Epithelial cell of prostate (primary cell): ENCODE data around the gene VOPP1.

Experiments
- DNase-seq: peaks from one replicate; pipeline ENCODE4 v3.0.0-alpha.2; 2011; ENCODE audit warnings: low read depth, low spot score
- H3K27ac ChIP-seq: fragments of 450-650 bp; 2 replicates; pipeline ENCODE4 v1.5.1; 2017; ENCODE audit warnings: mild to moderate bottlenecking

VOPP1 gene

DNA sequence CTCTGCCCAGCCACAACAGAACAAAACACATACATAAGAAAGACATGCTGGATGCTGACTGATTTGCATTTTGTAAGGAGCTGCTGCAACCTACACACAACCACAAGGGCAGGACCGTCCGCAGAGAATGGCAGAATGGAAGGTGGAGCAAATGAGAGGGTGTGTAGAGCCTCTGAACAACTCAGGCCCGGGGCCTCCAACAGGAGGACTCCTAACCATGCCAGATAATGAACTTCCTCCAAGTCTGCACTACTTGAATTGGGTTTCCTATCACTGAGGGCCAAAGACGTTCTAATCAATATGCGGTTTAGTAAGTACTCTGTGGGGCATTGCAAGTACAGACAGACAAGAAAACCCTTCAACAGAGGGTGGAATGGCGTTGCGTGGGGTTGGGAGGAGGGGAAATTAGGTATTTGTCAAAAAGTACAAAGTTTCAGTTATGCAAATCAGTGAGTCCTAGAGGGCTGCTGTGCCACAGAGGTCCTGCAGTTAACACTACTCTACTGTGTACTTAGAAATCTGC is 14.6 kb downstream of the VOPP1 start:
- H3K27ac ChIP-seq = no peak overlapping the region

DNA sequence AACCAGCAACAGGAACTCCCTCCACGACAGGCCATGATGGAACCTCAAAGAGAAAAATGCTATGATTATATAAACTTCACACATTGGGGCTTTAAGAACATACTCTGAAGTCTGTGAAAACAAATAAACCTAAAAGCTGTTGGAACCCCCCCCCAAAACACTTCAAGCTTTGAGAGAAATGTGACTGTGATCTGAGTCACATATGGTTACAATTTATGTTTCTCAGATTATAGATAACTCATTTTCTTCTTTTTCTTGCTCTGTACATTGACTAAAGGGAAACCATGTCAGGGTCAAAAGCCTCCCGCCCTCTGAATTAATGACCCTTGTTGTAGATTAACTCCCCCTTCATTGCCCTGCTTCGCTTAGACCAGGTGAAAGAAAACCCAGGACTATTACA is 15.8 kb downstream of the VOPP1 start:
- H3K27ac ChIP-seq = no peak overlapping the region
- DNase-seq = no peak

More for the DNA sequence above, 14.6 kb downstream of the VOPP1 start:
- no peak for DNase-seq

DNA sequence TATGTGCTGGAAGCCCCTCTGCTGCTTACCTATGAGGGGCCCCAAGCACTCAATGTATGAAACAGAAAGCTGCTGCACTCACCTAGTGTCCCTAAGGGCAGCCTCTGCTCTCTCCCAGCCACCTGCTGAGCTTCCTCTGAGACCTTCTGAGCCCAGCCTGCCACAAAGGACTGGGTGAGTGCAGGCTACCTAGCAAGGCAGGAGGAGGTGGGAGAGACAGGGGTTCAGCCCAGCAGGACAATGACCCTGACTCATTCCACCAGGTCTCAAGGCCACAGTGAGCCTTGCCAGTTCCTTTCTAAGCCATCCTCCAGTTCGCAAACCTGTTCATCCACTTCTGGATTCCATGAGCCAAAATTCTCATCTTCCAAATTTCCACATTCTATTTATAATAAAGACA is 16.3 kb downstream of the VOPP1 start:
- H3K27ac ChIP-seq = no peak overlapping the region
- no peak for DNase-seq

GRCh38 chr7:55555160-55555559 is 17.1 kb downstream of the VOPP1 start:
- H3K27ac ChIP-seq = no peak overlapping the region

GRCh38 chr7:55554038-55554437 is 18.3 kb downstream of the VOPP1 start:
- no peak overlapping the region for H3K27ac ChIP-seq
- DNase-seq = no peak

More at GRCh38 chr7:55555160-55555559, 17.1 kb downstream of the VOPP1 start:
- no peak for DNase-seq

GRCh38 chr7:55553024-55553345 is 19.3 kb downstream of the VOPP1 start:
- H3K27ac ChIP-seq = peak overlapping the region; percentile 13
- no peak for DNase-seq

DNA sequence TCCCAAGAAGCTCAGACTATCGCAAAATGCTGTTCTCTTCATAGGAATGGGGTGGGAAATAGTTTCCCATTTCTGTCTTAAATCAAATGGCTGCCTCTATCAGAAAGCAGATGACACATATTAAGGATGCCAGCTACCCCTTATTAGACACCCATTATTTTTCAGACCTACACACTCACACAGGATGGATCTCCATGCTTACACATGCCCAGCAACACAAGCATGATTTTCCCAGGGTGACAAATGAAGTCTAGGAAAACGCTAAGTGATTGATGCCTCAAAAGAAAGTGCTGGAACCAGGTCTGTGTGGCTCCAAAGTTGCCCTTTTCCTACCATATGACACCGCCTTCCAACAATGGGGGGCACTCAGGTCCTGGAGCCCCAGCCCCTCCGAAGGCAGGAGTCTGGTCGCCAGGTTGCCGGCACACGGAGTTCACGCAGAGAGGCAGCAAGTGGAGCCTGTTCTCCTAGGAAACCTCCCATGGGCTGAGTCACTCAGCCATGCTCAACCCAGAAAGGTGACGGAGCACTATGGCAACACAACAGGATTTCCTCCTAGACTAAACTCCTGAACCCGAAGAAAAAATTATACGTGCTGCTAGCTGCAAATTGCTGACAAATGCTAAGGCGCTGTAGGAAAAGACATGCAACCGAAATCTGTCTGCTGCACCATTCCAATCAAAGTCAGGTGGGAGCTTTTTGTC is 19.8 kb downstream of the VOPP1 start:
- DNase-seq = peak; percentile 66

DNA sequence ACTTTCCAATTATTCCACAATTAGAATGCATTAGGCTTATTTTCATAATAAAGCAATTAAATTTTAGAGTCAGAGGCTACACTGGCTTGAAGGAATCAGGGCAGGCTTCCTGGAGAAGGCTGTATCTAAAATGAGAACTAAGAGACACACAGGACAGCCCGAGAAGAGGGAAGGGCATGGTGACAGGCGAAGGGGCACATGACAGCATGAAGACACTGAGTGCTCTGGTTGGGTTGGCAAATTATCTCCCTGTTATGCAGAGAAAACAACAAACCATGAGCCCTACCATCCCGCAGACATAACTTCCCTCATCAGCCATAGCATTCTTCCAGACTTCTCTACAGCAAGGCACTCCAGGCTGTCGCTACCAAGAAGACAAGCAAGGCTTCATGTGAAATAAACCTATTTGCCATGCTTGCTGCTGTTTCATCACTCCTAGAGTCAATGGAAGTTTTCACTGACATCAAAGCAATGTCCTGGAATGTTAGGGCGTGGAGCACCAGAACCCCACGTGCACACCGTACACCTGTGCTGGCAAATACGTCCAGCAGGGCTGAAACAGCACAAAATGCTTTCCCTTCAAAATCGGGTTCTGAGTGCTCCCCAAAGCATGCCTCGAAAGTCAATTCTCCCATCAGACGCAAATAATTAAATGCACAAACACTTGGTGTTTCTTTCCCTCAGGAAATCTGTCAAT is 21.3 kb downstream of the VOPP1 start:
- no peak overlapping the region for H3K27ac ChIP-seq

More for the DNA sequence above, 19.8 kb downstream of the VOPP1 start:
- H3K27ac ChIP-seq = peak overlapping the region; percentile 13

DNA sequence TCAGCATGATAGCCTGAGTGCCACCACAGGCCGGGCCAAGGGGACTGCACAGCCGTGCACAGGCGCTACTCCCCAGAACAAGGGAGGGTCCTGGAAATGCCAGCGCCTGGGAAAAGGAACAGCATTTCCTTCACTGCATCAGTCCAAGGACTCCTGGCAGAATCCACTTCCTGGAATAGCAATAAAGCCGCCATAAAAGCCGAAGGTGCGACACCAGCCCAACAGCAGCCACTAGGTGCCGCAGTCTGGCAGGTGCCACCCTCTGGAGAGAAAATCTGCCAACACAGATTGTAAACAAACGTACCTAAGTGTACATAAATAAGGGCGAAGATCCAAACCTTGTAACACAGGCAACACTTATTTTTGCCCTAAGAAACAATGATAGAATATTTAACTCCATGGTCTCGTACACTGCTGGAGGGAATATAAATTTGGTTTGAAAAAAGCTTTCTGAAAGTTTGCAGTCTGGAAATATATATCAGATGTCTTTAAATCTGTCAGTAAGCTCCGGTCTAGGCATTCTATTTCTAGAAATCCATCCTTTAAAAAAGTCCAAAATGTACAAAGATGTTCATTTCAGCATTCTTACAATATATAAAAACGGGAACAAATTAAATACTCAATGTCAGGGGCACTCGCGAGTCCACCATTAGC is 22.2 kb downstream of the VOPP1 start:
- no peak overlapping the region for H3K27ac ChIP-seq
- no peak for DNase-seq

More for the DNA sequence above, 21.3 kb downstream of the VOPP1 start:
- no peak for DNase-seq

- DNase-seq = no peak
- H3K27ac ChIP-seq = no peak overlapping the region
Observed at GRCh38 chr7:55549457-55549856, 22.8 kb downstream of the VOPP1 start.

DNA sequence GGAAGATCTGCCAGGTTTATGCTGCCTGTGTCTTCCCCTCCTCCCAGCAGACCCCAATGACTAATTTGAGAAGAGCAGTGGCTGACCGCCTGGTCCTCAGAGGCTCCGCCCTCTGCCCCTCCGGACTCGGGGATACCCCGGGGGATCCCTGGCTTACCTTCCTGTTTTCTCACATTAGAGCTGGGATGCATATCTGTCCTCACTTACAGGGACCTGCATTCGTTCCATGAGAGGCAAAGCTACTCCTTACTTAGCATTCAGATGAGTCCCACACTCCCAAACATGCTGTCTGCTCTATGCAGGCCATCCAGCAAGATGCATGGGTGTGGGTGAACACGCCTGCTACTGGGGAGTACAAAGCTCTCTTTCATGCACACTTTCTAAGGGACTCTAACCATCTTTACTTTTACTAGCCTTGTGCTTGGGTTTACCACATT is 24.0 kb downstream of the VOPP1 start:
- DNase-seq = no peak
- H3K27ac ChIP-seq = no peak overlapping the region

DNA sequence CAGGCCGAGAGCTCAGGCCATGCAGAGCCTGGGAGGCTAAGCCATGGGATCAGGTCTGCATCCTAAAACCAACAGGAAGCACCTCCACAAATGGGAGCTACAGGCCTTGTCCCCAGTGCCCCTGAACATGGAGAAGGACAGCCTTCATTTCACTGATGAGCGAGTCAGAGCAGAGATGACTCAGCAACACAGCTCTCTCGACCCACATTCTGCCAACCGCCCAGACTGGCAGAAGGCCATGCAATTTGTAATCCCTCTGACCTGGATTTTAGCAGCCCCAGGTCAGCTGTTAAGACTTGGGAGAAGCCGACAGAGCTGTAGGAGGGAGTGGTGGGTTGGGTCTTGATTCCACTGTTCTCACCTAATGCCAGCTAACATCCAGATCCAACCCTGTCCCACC is 25.5 kb downstream of the VOPP1 start:
- peak overlapping the region; percentile 10 for H3K27ac ChIP-seq
- peak; percentile 75 for DNase-seq

GRCh38 chr7:55545496-55545895 is 26.8 kb downstream of the VOPP1 start:
- H3K27ac ChIP-seq = peak overlapping the region; percentile 33
- DNase-seq = peak; percentile 76

DNA sequence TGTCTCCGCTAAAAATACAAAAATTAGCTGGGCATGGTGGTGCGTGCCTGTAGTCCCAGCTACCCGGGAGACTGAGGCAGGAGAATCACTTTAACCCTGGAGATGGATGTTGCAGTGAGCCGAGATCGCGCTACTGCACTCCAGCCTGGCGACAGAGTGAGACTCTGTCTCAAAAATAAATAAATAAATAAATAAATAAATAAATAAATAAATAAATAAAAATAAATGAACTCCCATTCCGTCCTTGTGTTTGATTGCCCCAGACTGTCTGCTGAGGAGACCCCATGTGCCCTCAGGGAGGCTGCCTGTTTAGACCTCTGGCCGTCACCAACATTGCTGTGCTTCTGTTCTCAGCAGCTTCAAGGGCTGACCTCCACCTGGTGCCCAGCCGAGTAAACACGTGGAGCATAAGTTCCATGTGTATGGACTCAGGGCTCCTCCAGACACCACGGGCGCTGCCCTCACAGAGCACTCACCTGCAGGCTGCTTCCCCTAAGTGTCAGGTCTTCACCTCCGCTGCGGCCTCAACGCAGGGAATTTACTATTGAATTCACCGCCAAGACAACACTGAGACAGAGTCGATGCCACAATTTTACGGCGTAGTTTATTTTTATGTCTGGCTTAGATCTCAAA is 32.0 kb downstream of the VOPP1 start:
- no peak overlapping the region for H3K27ac ChIP-seq
- no peak for DNase-seq

DNA sequence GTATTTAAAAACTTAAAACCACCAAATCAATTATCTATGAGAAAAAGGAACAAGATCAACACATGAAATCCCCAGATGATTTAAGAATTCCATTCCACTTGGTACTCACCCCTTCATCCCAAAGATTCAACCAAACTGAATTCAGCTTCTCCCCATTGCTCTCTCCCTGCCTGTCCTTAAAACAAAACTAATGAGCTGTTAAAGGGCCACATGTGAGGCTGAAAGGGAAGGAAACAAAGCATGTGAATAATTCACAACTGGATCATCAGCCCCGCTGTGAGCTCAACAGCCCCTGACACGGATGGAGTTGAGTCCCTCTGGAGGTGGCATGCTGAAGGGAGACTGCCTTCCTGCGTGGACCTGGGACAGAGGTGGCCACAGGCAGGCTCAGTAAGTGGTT is 32.9 kb downstream of the VOPP1 start:
- H3K27ac ChIP-seq = no peak overlapping the region
- DNase-seq = no peak

GRCh38 chr7:55538538-55538937 is 33.8 kb downstream of the VOPP1 start:
- DNase-seq = peak; percentile 84
- no peak overlapping the region for H3K27ac ChIP-seq

DNA sequence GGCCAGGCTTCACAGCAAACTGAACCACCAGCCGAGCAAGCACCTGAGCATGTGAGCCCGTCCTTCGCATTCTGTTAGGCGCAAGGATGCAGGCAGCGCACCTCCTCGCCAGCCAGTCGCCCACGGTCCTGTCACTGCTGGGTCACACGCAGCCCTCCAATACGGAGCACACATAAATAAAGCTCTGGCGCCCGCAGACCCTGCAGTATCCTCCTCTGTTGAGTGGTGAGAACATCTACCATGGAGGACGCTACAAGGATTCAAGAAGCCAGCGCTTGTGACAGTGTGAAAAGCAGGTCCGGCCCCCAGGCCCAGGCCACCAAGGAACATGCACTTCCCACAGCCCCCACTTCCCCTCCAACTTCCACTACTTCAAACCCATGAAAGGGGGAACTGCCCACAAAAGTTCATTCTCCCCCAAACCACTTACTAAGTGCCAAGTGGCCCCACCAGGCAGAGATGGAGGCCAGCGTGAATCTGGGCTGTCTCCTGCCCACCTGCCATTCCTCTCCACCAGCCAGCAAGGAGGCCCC is 34.8 kb downstream of the VOPP1 start:
- no peak for DNase-seq
- H3K27ac ChIP-seq = no peak overlapping the region

DNA sequence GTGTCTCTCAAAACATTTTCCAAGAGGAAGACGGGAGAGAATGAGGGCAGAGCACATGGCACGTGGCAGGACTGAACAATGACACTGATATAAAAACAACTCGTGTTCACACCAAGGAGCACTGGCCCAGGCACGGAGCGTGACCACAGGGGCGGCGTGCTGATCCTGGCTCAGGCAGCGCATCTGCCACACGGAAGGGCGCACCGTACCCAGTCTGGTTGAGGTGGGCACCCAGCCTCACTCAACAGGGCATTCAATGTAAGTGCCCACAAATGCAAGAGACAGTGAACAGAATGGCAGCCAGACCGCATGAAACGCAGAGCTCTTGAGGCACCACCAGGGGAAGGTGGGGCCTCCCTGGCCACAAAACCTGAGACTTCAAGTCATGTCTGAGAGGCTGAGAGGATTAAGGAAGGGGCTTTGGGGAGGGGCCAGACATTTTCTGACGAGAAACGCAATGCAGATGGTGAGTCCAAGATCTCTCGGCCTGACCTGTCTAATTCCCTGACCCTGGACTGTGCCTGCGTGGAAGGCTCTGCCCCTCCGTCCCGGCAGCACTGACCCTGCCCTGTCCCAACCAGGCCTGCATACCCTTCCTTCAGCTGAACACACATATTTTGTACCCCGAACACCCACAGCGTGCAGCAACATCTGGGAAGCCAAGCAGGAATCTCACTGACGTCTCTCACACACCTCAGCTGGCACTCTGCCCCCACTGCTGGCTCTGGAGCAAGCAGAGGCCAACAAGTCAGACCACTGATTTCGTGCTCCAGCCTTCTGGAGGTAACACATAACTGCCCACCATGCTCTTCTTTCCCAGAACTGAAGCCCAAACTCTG is 35.5 kb downstream of the VOPP1 start:
- no peak overlapping the region for H3K27ac ChIP-seq
- DNase-seq = no peak

DNA sequence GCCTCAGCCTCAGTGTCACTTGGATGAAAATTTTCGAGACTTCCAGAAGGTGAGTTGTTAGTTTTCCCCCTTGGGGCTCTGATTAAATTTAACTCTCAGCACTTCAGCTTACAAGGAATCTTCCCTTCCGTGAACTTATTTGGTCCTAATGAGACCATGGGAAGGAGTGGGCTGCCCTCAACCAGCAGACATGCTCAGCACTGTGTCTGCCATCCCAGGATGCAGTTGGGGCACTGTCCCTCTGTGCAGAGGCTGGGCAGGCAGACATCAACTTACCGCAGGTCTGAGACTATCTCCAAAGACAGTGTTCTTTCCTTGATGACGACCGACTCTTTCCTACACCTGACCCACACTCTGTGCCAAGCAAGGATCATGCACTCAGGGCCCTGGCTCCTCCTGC is 36.7 kb downstream of the VOPP1 start:
- no peak overlapping the region for H3K27ac ChIP-seq
- no peak for DNase-seq
